ENCODE results near the gene INHBE. TPM values are rescaled to one million over a fixed set of nuclear protein-coding genes. Genes with fewer than 3 reads are reported as not detected.
A peak's percentile ranks its signal among the peaks of the same experiment; 100 is the strongest.

The INHBE gene
- total RNA-seq, 1 experiment from 2014 or later, result 10.1 TPM

GRCh38 chr12:57467212-57467874, 12.2 kb downstream of the INHBE start:
- H2BK12ac ChIP-seq (ENCODE audit: insufficient read length, low read depth, low read length), result no peak overlapping the region

More at GRCh38 chr12:57467212-57467874, 12.2 kb downstream of the INHBE start:
- no peak overlapping the region for H3K23ac ChIP-seq (ENCODE audit: insufficient read length, low read depth, low read length)
- no peak overlapping the region for H3K18ac ChIP-seq (ENCODE audit: insufficient read length, low read depth, low read length)
- H3K79me1 ChIP-seq (ENCODE audit: insufficient read depth, low read depth, low read length, poor library complexity, severe bottlenecking), result no peaks in the 10 kb centered on the region
- no peaks in the 10 kb centered on the region for H3K23me2 ChIP-seq (ENCODE audit: insufficient read length, low read depth, low read length, poor library complexity, severe bottlenecking)
- Mint-ChIP-seq H3K36me3 (ENCODE audit: insufficient read depth in 1 of 3, low read depth in 3 of 3) (peaks cover 0 to 36% (median 19%) of the 10 kb centered on the region in 3 experiments), H3K9me3 (no peaks in the 10 kb centered on the region), H3K4me1 (peaks cover 7 to 12% of the 10 kb centered on the region in 2 experiments), H3K4me3 (no peak overlapping the region), H3K27ac (peak overlapping the region in 1 of 3 experiments; percentile 36; a peak in 1 of 7 replicates), H3K27me3 (ENCODE audit: low read depth) (peaks cover 49% of the 10 kb centered on the region)
- H3K9ac ChIP-seq (ENCODE audit: extremely low read depth, insufficient read length, low read length), result no peak overlapping the region
- DNase-seq, result peak; percentile 20
- H4K8ac ChIP-seq (replicated peaks; ENCODE audit: insufficient read length, low read depth, low read length), result no peak overlapping the region
- TF ChIP-seq CTCF (conservative IDR thresholded peaks at IDR 0.05), result no peak
- H4K20me1 ChIP-seq (ENCODE audit: control insufficient read depth, insufficient read depth, insufficient read length), result no peaks in the 10 kb centered on the region
- no peak overlapping the region for H3K56ac ChIP-seq (ENCODE audit: insufficient read length, low read depth, low read length)
- no CpG with 5 or more reads among the region's 12 CpGs for WGBS (ENCODE audit: extremely low coverage, insufficient read length, low lambda C conversion rate)
- H3K4ac ChIP-seq (ENCODE audit: low read depth, low read length), result no peak overlapping the region
- no peaks in the 10 kb centered on the region for H3K27me3 ChIP-seq (ENCODE audit: insufficient read depth, low read length)
- no peak overlapping the region for H3K27ac ChIP-seq (ENCODE audit: insufficient read length, low read depth, low read length)
- no peaks in the 10 kb centered on the region for H3K79me2 ChIP-seq (ENCODE audit: insufficient read depth, low read length)
- no peak overlapping the region for H4K5ac ChIP-seq (ENCODE audit: insufficient read length, low read depth, low read length)
- H3K9me3 ChIP-seq (ENCODE audit: control insufficient read depth, low read depth, low read length), result no peaks in the 10 kb centered on the region
- no peak overlapping the region for H2BK5ac ChIP-seq (ENCODE audit: insufficient read length, low read length)
- no peak overlapping the region for H2AK5ac ChIP-seq (ENCODE audit: insufficient read length, low read length)
- no peak overlapping the region for H4K91ac ChIP-seq (ENCODE audit: insufficient read length, low read depth, low read length)
- no peak overlapping the region for H3K14ac ChIP-seq (ENCODE audit: insufficient read depth, low read length)
- H2BK20ac ChIP-seq (ENCODE audit: low read depth, low read length, poor library complexity, severe bottlenecking), result no peak overlapping the region
- no peak overlapping the region for H2AFZ ChIP-seq (ENCODE audit: low read length)
- no peak overlapping the region for H2BK120ac ChIP-seq (ENCODE audit: low read depth, low read length, poor library complexity, severe bottlenecking)
- H3K4me1 ChIP-seq (ENCODE audit: insufficient read depth, low read length), result no peaks in the 10 kb centered on the region
- no peak overlapping the region for H2BK15ac ChIP-seq (ENCODE audit: low read depth, low read length)
- H3T11ph ChIP-seq (ENCODE audit: low read length), result no peak overlapping the region
- no peak overlapping the region for H3K4me2 ChIP-seq (ENCODE audit: insufficient read depth, insufficient read length, low read length)

Measured in H9 (cell line).